Measurements from ENCODE around the gene FAM107B.
"Not testable (repeated sequence)": the region's sequence is repeated elsewhere in the genome, so short reads cannot be mapped to it uniquely, and the experiment has no call there.

The FAM107B gene

GRCh38 chr10:14736600-14737081 lies 38.1 kb downstream of the FAM107B start:
- no peak overlapping the region for H3K4me3 Mint-ChIP-seq
- H3K9me3 Mint-ChIP-seq, result no peaks in the 10 kb centered on the region
- no peaks in the 10 kb centered on the region for H3K27me3 Mint-ChIP-seq (ENCODE audit: low read depth)
- no peak for DNase-seq (ENCODE audit: low spot score)
- H3K4me1 Mint-ChIP-seq (ENCODE audit: low read depth), result peaks cover 21% of the 10 kb centered on the region
- no peaks in the 10 kb centered on the region for H3K36me3 Mint-ChIP-seq (ENCODE audit: low read depth)
- H3K27ac Mint-ChIP-seq, result no peak overlapping the region

DNA sequence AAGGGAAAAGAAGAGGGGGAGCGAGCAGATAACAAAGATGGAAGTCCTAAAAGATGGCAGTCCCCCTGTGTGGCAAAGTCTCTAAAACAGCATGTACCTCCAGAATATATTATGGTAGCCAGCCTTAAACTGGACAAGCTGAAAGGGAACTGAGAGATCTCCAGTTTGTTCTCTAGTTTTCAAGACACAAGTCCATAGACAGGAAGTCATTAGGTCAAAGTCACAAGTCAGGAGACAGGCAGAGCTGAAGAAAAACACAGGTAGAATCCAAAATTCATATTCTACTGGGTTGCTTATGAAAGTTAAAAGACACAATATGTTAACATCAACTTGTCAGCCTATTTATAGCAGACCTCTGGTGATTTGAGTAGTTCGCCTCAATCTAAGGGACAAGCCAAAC lies 38.7 kb downstream of the FAM107B start:
- Mint-ChIP-seq H3K27ac (no peak overlapping the region), H3K27me3 (ENCODE audit: low read depth) (no peaks in the 10 kb centered on the region), H3K4me3 (no peak overlapping the region)

GRCh38 chr10:14731875-14732512 lies 42.7 kb downstream of the FAM107B start:
- H3K4me3 Mint-ChIP-seq, result no peak overlapping the region
- no peak overlapping the region for H3K27ac Mint-ChIP-seq
- H3K4me1 Mint-ChIP-seq (ENCODE audit: low read depth), result peaks cover 8% of the 10 kb centered on the region
- DNase-seq (ENCODE audit: low spot score), result no peak
- H3K27me3 Mint-ChIP-seq (ENCODE audit: low read depth), result no peaks in the 10 kb centered on the region
- H3K9me3 Mint-ChIP-seq, result peaks cover 5% of the 10 kb centered on the region
- H3K36me3 Mint-ChIP-seq (ENCODE audit: low read depth), result no peaks in the 10 kb centered on the region

More for the DNA sequence above, 38.7 kb downstream of the FAM107B start:
- Mint-ChIP-seq H3K9me3 (no peaks in the 10 kb centered on the region), H3K4me1 (ENCODE audit: low read depth) (peaks cover 21% of the 10 kb centered on the region), H3K36me3 (ENCODE audit: low read depth) (no peaks in the 10 kb centered on the region)
- no peak for DNase-seq (ENCODE audit: low spot score)

DNA sequence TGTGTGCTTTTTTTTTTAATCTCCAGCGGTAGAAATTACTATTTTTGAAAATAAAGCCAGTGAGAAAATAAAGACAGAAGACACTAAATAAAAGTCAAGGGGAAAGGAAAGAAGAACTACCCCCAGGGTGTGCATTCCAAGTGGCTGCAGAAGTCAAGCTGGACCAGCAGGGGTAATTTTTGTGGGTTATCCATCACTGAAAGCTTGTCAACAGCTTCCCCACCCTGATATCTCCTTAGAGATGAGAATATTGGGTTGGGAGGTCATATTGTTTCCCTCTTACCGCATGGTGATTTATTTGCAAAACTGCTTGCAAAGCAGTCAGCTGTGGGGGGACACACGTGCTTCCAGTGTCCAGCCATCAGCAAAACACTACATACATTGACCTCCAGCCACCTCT lies 46.4 kb downstream of the FAM107B start:
- no peak for DNase-seq (ENCODE audit: low spot score)
- no peaks in the 10 kb centered on the region for H3K36me3 Mint-ChIP-seq (ENCODE audit: low read depth)
- H3K4me1 Mint-ChIP-seq (ENCODE audit: low read depth), result peaks cover 11% of the 10 kb centered on the region
- H3K27me3 Mint-ChIP-seq (ENCODE audit: low read depth), result no peaks in the 10 kb centered on the region
- H3K4me3 Mint-ChIP-seq, result no peak overlapping the region
- H3K27ac Mint-ChIP-seq, result no peak overlapping the region
- H3K9me3 Mint-ChIP-seq, result peaks cover 5% of the 10 kb centered on the region

DNA sequence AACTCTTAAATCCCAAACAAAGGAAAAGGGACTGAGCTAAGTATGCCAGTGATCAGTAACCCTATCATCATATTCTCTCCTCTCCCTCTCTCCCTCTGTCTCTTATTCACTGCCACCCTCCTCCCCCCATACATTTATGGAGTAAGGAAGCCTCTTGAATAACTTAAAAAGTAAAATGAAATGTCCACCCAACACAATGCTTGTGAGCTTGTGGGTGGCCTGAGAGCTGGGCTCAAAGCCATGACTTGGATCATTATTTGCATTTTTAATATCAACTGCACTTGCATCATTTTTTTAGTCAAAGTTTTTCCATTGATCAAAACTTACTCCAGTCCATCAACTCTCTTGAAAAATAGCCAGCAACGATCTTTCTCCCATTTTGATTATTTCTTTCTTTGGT lies 46.8 kb downstream of the FAM107B start:
- peaks cover 5% of the 10 kb centered on the region for H3K9me3 Mint-ChIP-seq
- H3K27me3 Mint-ChIP-seq (ENCODE audit: low read depth), result no peaks in the 10 kb centered on the region
- H3K36me3 Mint-ChIP-seq (ENCODE audit: low read depth), result no peaks in the 10 kb centered on the region
- H3K4me1 Mint-ChIP-seq (ENCODE audit: low read depth), result peaks cover 15% of the 10 kb centered on the region
- H3K4me3 Mint-ChIP-seq, result no peak overlapping the region
- no peak overlapping the region for H3K27ac Mint-ChIP-seq
- no peak for DNase-seq (ENCODE audit: low spot score)

DNA sequence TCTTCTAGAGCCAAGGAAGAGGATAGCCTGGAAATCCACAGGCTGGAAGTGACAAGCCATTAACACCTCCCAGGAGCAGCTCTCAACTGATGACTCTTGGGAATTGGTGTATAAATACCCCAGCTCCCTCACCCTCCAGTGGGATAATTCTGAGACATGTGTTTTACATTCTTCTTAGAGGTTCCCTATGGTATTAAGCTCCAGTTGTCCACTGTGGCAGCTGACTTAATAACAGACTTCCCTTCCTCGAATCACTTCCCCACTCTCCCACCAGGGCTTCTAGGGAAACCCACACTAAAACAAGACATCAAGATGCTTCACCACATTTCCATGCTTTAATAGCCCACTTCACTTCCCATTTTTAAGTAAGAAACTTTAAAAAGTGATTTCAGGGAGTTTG lies 47.2 kb downstream of the FAM107B start:
- DNase-seq (ENCODE audit: low spot score), result no peak
- Mint-ChIP-seq H3K4me3 (no peak overlapping the region), H3K4me1 (ENCODE audit: low read depth) (peaks cover 17% of the 10 kb centered on the region), H3K36me3 (ENCODE audit: low read depth) (no peaks in the 10 kb centered on the region), H3K9me3 (peaks cover 6% of the 10 kb centered on the region), H3K27me3 (ENCODE audit: low read depth) (no peaks in the 10 kb centered on the region), H3K27ac (no peak overlapping the region)

GRCh38 chr10:14724931-14725330 lies 49.8 kb downstream of the FAM107B start:
- Mint-ChIP-seq H3K27me3 (ENCODE audit: low read depth) (no peaks in the 10 kb centered on the region), H3K4me3 (no peak overlapping the region), H3K36me3 (ENCODE audit: low read depth) (no peaks in the 10 kb centered on the region), H3K4me1 (ENCODE audit: low read depth) (peaks cover 17% of the 10 kb centered on the region), H3K27ac (no peak overlapping the region), H3K9me3 (peaks cover 11% of the 10 kb centered on the region)
- no peak for DNase-seq (ENCODE audit: low spot score)

GRCh38 chr10:14723052-14723689 lies 51.5 kb downstream of the FAM107B start:
- Mint-ChIP-seq H3K27me3 (ENCODE audit: low read depth) (no peaks in the 10 kb centered on the region), H3K27ac (peak overlapping the region; percentile 50)

GRCh38 chr10:14717552-14717951 lies 57.1 kb downstream of the FAM107B start:
- no peak overlapping the region for H3K4me3 Mint-ChIP-seq
- peak overlapping the region; percentile 5 for H3K27ac Mint-ChIP-seq
- H3K9me3 Mint-ChIP-seq, result peaks cover 6% of the 10 kb centered on the region

More at GRCh38 chr10:14723052-14723689, 51.5 kb downstream of the FAM107B start:
- H3K4me3 Mint-ChIP-seq, result peak overlapping the region; percentile 28
- H3K36me3 Mint-ChIP-seq (ENCODE audit: low read depth), result no peaks in the 10 kb centered on the region
- peaks cover 17% of the 10 kb centered on the region for H3K4me1 Mint-ChIP-seq (ENCODE audit: low read depth)
- peak; percentile 5 for DNase-seq (ENCODE audit: low spot score)
- peaks cover 11% of the 10 kb centered on the region for H3K9me3 Mint-ChIP-seq

DNA sequence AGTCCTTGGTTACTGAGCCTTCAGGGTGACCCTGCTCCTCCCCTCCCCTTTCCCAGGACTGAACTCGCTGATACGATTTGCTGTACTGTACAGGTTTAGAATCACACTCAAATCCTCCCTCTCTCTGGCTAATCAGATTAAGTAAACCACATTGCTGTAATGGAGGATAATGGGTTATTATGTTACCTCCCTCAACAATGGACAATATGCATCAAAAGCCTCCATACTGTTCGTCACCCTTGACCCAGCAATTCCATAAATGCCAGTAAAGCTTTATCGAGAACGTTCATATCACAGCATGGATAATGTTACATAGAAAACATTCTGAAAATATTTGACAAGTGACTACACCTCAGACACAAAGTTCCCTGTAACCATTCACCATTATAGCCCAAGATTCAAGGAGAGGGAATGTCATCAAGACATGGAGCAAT lies 61.7 kb downstream of the FAM107B start:
- no peak for DNase-seq (ENCODE audit: low spot score)
- Mint-ChIP-seq H3K4me3 (no peak overlapping the region), H3K27me3 (ENCODE audit: low read depth) (no peaks in the 10 kb centered on the region), H3K9me3 (no peaks in the 10 kb centered on the region), H3K4me1 (ENCODE audit: low read depth) (peaks cover 3% of the 10 kb centered on the region), H3K27ac (no peak overlapping the region), H3K36me3 (ENCODE audit: low read depth) (no peaks in the 10 kb centered on the region)

More at GRCh38 chr10:14717552-14717951, 57.1 kb downstream of the FAM107B start:
- peaks cover 3% of the 10 kb centered on the region for H3K4me1 Mint-ChIP-seq (ENCODE audit: low read depth)
- DNase-seq (ENCODE audit: low spot score), result no peak
- H3K27me3 Mint-ChIP-seq (ENCODE audit: low read depth), result no peaks in the 10 kb centered on the region
- H3K36me3 Mint-ChIP-seq (ENCODE audit: low read depth), result no peaks in the 10 kb centered on the region

- DNase-seq (ENCODE audit: low spot score); H3K9me3 Mint-ChIP-seq; H3K36me3 Mint-ChIP-seq (ENCODE audit: low read depth); H3K27me3 Mint-ChIP-seq (ENCODE audit: low read depth); H3K4me1 Mint-ChIP-seq (ENCODE audit: low read depth); H3K4me3 Mint-ChIP-seq; H3K27ac Mint-ChIP-seq: not testable (repeated sequence)
Measured at GRCh38 chr10:14709344-14709743, 65.4 kb downstream of the FAM107B start.

DNA sequence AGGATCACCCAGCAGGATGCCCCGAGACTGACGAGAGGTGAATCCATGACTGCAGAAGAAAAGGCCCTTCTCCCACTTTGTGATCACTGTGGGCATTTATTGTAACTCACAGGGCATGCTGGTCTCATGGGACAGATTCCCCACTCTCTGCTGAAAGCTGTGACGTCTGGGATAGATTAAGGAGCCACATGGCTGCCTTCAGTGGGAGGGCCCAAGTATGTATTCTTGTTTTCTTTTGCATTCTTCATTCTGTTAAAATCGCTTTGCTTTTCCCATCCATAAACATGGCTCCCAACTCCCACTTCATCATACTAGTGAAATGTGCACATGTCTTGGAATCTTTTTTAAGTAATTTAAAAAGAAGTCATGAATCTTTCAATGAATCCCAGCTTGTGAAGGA lies 67.2 kb downstream of the FAM107B start:
- Mint-ChIP-seq H3K27me3 (ENCODE audit: low read depth) (no peaks in the 10 kb centered on the region), H3K9me3 (no peaks in the 10 kb centered on the region), H3K4me1 (ENCODE audit: low read depth) (no peaks in the 10 kb centered on the region), H3K4me3 (no peak overlapping the region), H3K27ac (no peak overlapping the region), H3K36me3 (ENCODE audit: low read depth) (no peaks in the 10 kb centered on the region)
- DNase-seq (ENCODE audit: low spot score), result no peak

GRCh38 chr10:14705548-14706230 lies 69.0 kb downstream of the FAM107B start:
- Mint-ChIP-seq H3K27ac (no peak overlapping the region), H3K27me3 (ENCODE audit: low read depth) (no peaks in the 10 kb centered on the region), H3K4me1 (ENCODE audit: low read depth) (no peaks in the 10 kb centered on the region), H3K36me3 (ENCODE audit: low read depth) (no peaks in the 10 kb centered on the region), H3K4me3 (no peak overlapping the region), H3K9me3 (no peaks in the 10 kb centered on the region)
- DNase-seq (ENCODE audit: low spot score), result no peak

DNA sequence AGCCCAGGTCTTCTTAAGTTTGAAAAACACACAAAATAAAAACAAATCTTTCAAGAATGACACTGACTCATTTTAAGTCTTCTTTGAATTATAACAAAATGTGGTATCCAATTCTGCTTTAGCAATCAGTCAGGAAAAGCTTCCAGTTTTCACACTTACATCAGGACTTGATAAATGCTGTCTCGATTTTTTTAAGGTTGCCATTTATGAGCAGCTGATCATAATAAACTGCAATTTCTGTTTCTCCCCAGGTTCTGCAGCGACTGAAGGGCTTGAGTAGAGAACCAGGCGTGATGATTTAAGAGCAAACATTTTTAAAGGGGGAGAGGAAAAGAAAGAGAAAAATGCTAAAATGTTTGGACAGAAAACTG lies 71.1 kb downstream of the FAM107B start:
- no peaks in the 10 kb centered on the region for H3K36me3 Mint-ChIP-seq (ENCODE audit: low read depth)
- DNase-seq (ENCODE audit: low spot score), result no peak
- H3K27ac Mint-ChIP-seq, result no peak overlapping the region
- H3K4me3 Mint-ChIP-seq, result no peak overlapping the region
- no peaks in the 10 kb centered on the region for H3K9me3 Mint-ChIP-seq
- H3K4me1 Mint-ChIP-seq (ENCODE audit: low read depth), result no peaks in the 10 kb centered on the region
- no peaks in the 10 kb centered on the region for H3K27me3 Mint-ChIP-seq (ENCODE audit: low read depth)

All from T-helper 2 cell treated with Interferon-gamma antibody and Interleukin-4, amounts not matched to agents 5 μg/mL and 100 μg/mL, for 36 hours (primary cell).